ENCODE results near the gene ARFIP2.

- TF ChIP-seq TAF1 (IDR thresholded peaks at IDR 0.05; ENCODE audit: low read depth) (no peak), RAD21 (IDR thresholded peaks at IDR 0.05; ENCODE audit: low read depth) (no peak), ZBTB7A (IDR thresholded peaks at IDR 0.05; ENCODE audit: low read depth) (no peak), CEBPB (IDR thresholded peaks at IDR 0.05) (no peak), YY1 (IDR thresholded peaks at IDR 0.05; ENCODE audit: low read depth) (no peak), MAX (IDR thresholded peaks at IDR 0.05) (no peak), EP300 (IDR thresholded peaks at IDR 0.05; ENCODE audit: borderline replicate concordance) (no peak), REST (IDR thresholded peaks at IDR 0.05; ENCODE audit: low read depth) (no peak)
Measured at GRCh38 chr11:6442441-6442840, 38.7 kb downstream of the ARFIP2 start.
